ENCODE measurements around the gene COL4A2. TPM values are rescaled to one million over a fixed set of nuclear protein-coding genes. Genes with fewer than 3 reads are reported as not detected.
A peak's percentile ranks its signal among the peaks of the same experiment; 100 is the strongest.

Gene COL4A2
- total and polyA plus RNA-seq, 2 experiments from 2014 or later, result 146 to 455 TPM

- Histone ChIP-seq H3K9ac (no peak overlapping the region), H3K4me1 (ENCODE audit: insufficient read depth) (no peaks in the 10 kb centered on the region; the same call in 1 of the 2 replicates), H3K27me3 (replicated peaks; ENCODE audit: insufficient read depth) (no peaks in the 10 kb centered on the region), H3K36me3 (ENCODE audit: low read depth) (no peaks in the 10 kb centered on the region), H3K4me2 (ENCODE audit: unreplicated experiment) (peak overlapping the region; percentile 79), H3K9me2 (ENCODE audit: insufficient read depth) (no peaks in the 10 kb centered on the region), H3K79me2 (ENCODE audit: insufficient read depth) (no peaks in the 10 kb centered on the region), H3F3A (ENCODE audit: insufficient read depth) (peaks cover 27% of the 10 kb centered on the region), H2AFZ (peak overlapping the region; percentile 31), H3K4me3 (peak overlapping the region; percentile 100), H3K27ac (no peak overlapping the region), H3K9me3 (ENCODE audit: low read depth) (no peaks in the 10 kb centered on the region), H4K20me1 (ENCODE audit: insufficient read depth) (no peaks in the 10 kb centered on the region)
- in situ Hi-C loops (cut with MboI), result no loop called here
- peak; percentile 72 for DNase-seq
- TF ChIP-seq EZH2phosphoT487 (IDR thresholded peaks at IDR 0.05; ENCODE audit: insufficient read depth, low read depth) (no peak), EZH2 (IDR thresholded peaks at IDR 0.05; ENCODE audit: insufficient read depth, poor library complexity, severe bottlenecking) (no peak)
- 17 to 25% methylated on average over 15 of the region's 15 CpGs for WGBS, 2 experiments (ENCODE audit: low coverage in 1 of 2, low lambda C conversion rate in 2 of 2, missing lambda C conversion rate in 2 of 2)
Measured at GRCh38 chr13:110559429-110559943, 252.4 kb downstream of the COL4A2 start.

- Histone ChIP-seq H3K9ac (no peak overlapping the region), H3K27me3 (replicated peaks; ENCODE audit: insufficient read depth) (no peaks in the 10 kb centered on the region), H3K9me2 (ENCODE audit: insufficient read depth) (no peaks in the 10 kb centered on the region), H2AFZ (peak overlapping the region; percentile 31), H3K79me2 (ENCODE audit: insufficient read depth) (no peaks in the 10 kb centered on the region), H3K4me2 (ENCODE audit: unreplicated experiment) (peak overlapping the region; percentile 79), H4K20me1 (ENCODE audit: insufficient read depth) (no peaks in the 10 kb centered on the region), H3K27ac (no peak overlapping the region), H3K4me3 (peak overlapping the region; percentile 100), H3K9me3 (ENCODE audit: low read depth) (no peaks in the 10 kb centered on the region), H3K4me1 (ENCODE audit: insufficient read depth) (no peaks in the 10 kb centered on the region; the same call in 1 of the 2 replicates), H3K36me3 (ENCODE audit: low read depth) (no peaks in the 10 kb centered on the region), H3F3A (ENCODE audit: insufficient read depth) (peaks cover 27% of the 10 kb centered on the region)
- peak; percentile 20 for DNase-seq
- no peak for TF ChIP-seq EZH2phosphoT487 (IDR thresholded peaks at IDR 0.05; ENCODE audit: insufficient read depth, low read depth)
- no peak for TF ChIP-seq EZH2 (IDR thresholded peaks at IDR 0.05; ENCODE audit: insufficient read depth, poor library complexity, severe bottlenecking)
- in situ Hi-C loops (cut with MboI), result no loop called here
- 29 to 41% methylated on average over 6 of the region's 6 CpGs for WGBS, 2 experiments (ENCODE audit: low coverage in 1 of 2, low lambda C conversion rate in 2 of 2, missing lambda C conversion rate in 2 of 2)
Measured at GRCh38 chr13:110559986-110560385, 252.9 kb downstream of the COL4A2 start.

GRCh38 chr13:110560601-110561343 is 253.7 kb downstream of the COL4A2 start:
- Histone ChIP-seq H3K4me2 (ENCODE audit: unreplicated experiment) (peak overlapping the region; percentile 81), H3K36me3 (ENCODE audit: low read depth) (no peaks in the 10 kb centered on the region), H3K27me3 (replicated peaks; ENCODE audit: insufficient read depth) (no peaks in the 10 kb centered on the region), H2AFZ (peak overlapping the region; percentile 99), H3K9me3 (ENCODE audit: low read depth) (no peaks in the 10 kb centered on the region), H4K20me1 (ENCODE audit: insufficient read depth) (no peaks in the 10 kb centered on the region), H3K4me1 (ENCODE audit: insufficient read depth) (no peaks in the 10 kb centered on the region; the same call in 1 of the 2 replicates), H3F3A (ENCODE audit: insufficient read depth) (peaks cover 27% of the 10 kb centered on the region), H3K9ac (peak overlapping the region; percentile 51), H3K9me2 (ENCODE audit: insufficient read depth) (no peaks in the 10 kb centered on the region), H3K79me2 (ENCODE audit: insufficient read depth) (no peaks in the 10 kb centered on the region), H3K4me3 (peak overlapping the region; percentile 100), H3K27ac (no peak overlapping the region)
- 4 to 5% methylated on average over 25 to 29 of the region's 29 CpGs for WGBS, 2 experiments (ENCODE audit: low coverage in 1 of 2, low lambda C conversion rate in 2 of 2, missing lambda C conversion rate in 2 of 2)
- in situ Hi-C loops (cut with MboI), result no loop called here
- peak; percentile 54 for DNase-seq
- TF ChIP-seq EZH2phosphoT487 (IDR thresholded peaks at IDR 0.05; ENCODE audit: insufficient read depth, low read depth) (no peak), EZH2 (IDR thresholded peaks at IDR 0.05; ENCODE audit: insufficient read depth, poor library complexity, severe bottlenecking) (no peak)

- H3K9me2 ChIP-seq (ENCODE audit: insufficient read depth), result no peaks in the 10 kb centered on the region
- no peaks in the 10 kb centered on the region for H3K79me2 ChIP-seq (ENCODE audit: insufficient read depth)
- H3K36me3 ChIP-seq (ENCODE audit: low read depth), result no peaks in the 10 kb centered on the region
- no peak within 1 kb of the TSS for H3K27ac ChIP-seq
- peak within 1 kb of the TSS; percentile 100 for H3K4me3 ChIP-seq
- H2AFZ ChIP-seq, result peak within 1 kb of the TSS; percentile 99
- 1 to 3% methylated on average over 43 to 73 of the region's 79 CpGs for WGBS, 2 experiments (ENCODE audit: low coverage in 1 of 2, low lambda C conversion rate in 2 of 2, missing lambda C conversion rate in 2 of 2)
- peaks cover 27% of the 10 kb centered on the region for H3F3A ChIP-seq (ENCODE audit: insufficient read depth)
- no peaks in the 10 kb centered on the region for H3K9me3 ChIP-seq (ENCODE audit: low read depth)
- H3K4me2 ChIP-seq (ENCODE audit: unreplicated experiment), result peak within 1 kb of the TSS; percentile 100
- peak within 1 kb of the TSS; percentile 79 for H3K9ac ChIP-seq
- no peaks in the 10 kb centered on the region; the same call in 1 of the 2 replicates for H3K4me1 ChIP-seq (ENCODE audit: insufficient read depth)
- TF ChIP-seq EZH2phosphoT487 (IDR thresholded peaks at IDR 0.05; ENCODE audit: insufficient read depth, low read depth) (no peak), EZH2 (IDR thresholded peaks at IDR 0.05; ENCODE audit: insufficient read depth, poor library complexity, severe bottlenecking) (no peak)
- DNase-seq, result peak; percentile 82
- no peaks in the 10 kb centered on the region for H3K27me3 ChIP-seq (replicated peaks; ENCODE audit: insufficient read depth)
- in situ Hi-C loops (cut with MboI), result no loop called here
- H4K20me1 ChIP-seq (ENCODE audit: insufficient read depth), result no peaks in the 10 kb centered on the region
Measured at GRCh38 chr13:110561344-110562035, 254.4 kb downstream of the COL4A2 start, which contains the start of gene RAB20. RAB20 (minus strand) TSS chr13:110561722; CDS start chr13:110561519, 203 bp downstream.
